ENCODE data around the gene SULT1C2.
"Not testable (repeated sequence)": the region's sequence is repeated elsewhere in the genome, so short reads cannot be mapped to it uniquely, and the experiment has no call there.

- not testable (repeated sequence) for TF ChIP-seq CTCF, POLR2A (IDR thresholded peaks at IDR 0.05)
Observed at GRCh38 chr2:108359336-108359735, 70.6 kb downstream of the SULT1C2 start.
